Germinal center (tissue), 1 donor: ENCODE data around the gene PTPRJ.
A peak's percentile ranks its signal among the peaks of the same experiment; 100 is the strongest.

Experiments
- DNase-seq: peaks from one replicate; pipeline ENCODE4 v3.0.0; 2012; ENCODE audit warnings: mixed read lengths, low spot score

The PTPRJ gene

DNA sequence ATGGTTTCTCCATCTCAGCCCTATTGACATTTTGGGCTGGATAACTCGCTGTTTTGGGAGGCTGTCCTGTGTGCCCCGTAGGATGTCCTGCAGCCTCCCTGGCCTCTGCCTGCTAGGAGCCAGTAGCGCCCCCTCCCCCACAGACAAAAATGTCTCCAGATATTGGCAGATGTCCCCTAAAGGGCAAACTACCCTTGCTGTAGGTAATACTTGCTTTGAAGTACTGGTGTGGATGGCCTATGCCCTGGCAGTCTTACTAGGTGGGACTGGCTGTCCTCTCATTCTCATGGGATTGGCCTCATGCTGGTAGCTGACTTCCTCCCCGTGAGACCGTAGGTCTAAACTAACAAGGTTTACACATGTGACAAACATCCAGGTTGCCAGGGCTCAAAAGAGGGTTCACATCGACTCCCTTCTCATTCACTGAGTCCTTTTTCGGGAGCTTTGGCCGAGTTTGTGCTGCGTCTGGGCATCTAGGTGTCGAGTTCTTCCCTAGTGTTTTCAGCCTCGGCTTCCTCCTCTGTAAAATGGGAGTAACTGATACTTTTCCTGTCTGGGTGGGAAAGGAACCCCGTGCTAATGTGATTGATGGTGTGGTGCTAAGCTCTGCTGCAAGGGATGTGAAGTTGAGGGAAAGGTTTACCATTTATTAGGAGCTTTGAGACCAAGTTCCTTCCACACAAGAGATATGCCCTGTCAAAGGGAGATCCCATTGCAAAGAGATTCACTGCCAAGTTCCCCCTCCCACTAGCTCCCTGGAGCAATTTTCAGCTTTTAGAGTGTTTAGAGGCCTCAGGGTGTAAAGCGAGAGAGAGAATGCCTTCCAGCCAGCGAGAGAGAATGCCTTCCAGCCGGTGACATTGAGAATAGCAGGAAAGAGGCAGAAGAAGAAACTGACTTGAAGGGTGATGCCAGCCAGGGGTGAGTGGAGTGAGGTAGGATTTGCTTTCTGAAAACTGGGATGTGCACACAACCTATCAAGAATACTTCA is 17.0 kb downstream of the PTPRJ start:
- no peak for DNase-seq

DNA sequence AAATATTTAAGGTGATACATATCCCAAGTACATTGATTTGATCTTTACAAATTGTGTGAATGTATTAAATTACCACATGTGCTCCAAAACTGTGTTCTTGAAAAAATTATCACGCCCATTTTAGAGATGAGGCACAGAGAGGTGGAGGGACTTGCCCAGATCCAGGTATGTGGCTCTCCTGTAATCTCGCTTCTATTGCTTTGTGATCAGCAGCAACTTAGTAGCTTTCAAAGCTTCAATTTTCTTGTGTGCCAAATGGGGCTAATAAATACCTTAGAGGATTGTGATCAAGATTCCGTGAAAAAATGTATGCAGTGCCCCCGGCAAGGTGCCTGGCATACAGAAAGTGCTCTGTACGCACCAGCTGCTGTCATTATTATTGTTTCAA is 18.0 kb downstream of the PTPRJ start:
- no peak for DNase-seq

DNA sequence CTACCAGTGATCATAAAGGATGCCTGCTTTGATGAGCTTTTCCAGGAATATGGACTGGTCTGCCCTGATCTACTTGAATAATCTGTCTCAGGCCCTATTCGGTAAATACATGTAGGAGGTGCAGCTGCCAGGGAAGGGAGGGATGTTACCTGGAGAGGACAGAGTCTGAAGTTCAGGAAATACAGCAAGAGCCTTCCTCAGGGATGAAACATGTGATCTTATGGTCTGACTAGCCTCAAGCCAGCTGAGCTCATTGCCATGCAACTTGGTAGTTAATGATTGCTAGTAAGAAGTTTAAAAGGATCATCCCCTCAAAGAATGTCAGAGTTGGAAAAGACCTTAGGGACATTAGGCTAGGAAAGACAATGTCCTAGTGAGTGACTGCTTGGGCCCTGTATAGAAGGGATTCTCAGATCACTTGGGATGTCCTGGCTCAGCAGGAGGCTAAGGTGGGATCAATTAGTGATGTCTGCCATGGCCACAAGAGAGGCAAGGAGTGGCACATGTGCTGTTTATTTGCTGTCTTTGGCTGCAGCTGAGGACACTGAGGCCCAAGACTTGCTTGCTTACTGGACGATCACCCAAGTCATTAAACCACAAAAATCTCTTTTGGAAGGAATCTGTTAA is 18.5 kb downstream of the PTPRJ start:
- DNase-seq = no peak

DNA sequence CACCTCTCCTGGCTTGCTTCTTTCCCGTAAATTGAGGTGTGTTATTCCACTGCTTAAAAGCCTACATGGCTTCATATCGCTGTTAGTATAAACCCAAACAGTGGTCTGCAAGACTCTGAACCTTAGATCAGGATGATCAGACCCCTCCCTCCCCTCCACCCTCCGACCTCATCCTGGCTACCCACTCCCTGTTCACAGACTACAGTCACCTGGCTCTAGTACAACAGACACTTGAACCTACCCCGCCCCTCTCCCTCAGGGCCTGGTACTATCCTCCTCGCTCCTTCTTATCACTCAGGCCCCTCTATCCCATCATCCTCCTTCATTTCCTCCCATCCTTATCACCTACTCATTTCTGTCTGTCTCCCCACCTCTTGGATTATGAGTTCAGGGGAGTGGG is 20.1 kb downstream of the PTPRJ start:
- no peak for DNase-seq

DNA sequence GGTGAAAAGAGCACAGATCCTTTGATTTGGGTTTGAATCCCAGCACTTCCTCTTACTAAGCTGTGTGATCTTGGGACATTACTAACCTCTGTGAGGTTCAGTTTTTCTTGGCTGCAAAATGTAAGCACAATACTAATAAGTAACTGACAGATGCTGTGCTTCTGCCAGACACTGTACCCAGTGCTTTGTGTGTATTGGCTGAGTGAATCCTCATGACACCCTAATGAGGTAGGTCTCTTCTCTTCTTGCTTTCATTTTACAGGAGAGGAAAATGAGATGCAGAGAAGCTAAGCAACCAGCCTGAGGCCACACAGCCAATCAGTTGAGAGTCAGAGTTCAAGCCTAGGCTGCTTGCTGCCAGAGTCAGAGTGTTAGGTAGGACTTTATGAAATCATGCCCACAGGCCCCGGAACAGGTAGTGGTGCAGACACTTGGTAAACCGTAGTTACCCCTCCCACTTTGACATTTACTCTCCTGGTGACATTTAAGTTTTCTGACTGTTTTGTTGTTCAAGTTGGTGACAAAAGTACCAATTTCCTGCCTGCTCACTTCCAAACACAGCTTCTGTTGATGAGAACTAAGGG is 21.2 kb downstream of the PTPRJ start:
- peak; percentile 59 for DNase-seq

DNA sequence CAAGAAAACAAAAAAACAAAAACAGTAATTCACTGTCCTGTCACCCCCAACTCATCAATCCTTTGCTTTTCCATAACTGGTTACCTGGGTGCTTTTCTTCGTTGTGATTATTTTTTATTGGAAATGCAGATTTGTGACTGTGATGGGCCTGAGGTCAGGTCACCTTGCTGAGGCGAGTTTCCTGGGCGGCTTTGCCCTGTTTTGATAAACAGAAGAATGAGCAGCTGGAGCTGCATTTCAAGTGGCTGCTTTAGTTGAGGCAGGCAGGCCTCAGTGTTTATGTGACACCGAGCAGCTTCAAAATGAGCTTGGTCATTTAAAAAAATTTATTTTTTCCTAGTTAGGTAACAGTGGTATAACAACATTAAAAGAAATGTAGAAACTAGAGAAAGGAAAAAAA is 22.2 kb downstream of the PTPRJ start:
- no peak for DNase-seq

DNA sequence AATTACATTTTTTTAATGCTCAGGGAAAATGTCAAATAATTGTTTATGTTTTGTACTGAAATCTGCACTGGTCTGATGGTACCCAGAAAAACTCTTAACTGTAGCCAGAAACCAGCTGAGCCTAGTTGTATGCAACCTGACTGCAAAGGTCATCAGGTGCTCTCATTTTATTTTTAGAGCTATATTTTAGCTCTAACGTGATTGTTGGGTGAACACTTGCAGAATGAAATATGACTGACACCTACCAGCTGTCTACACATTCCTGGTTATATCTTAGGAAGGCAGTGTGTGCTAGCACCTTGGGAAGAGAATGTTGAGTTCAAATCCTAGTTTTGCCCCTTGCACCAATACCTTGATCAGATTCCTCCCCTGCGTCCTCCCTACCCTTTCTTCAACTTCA is 23.6 kb downstream of the PTPRJ start:
- no peak for DNase-seq

DNA sequence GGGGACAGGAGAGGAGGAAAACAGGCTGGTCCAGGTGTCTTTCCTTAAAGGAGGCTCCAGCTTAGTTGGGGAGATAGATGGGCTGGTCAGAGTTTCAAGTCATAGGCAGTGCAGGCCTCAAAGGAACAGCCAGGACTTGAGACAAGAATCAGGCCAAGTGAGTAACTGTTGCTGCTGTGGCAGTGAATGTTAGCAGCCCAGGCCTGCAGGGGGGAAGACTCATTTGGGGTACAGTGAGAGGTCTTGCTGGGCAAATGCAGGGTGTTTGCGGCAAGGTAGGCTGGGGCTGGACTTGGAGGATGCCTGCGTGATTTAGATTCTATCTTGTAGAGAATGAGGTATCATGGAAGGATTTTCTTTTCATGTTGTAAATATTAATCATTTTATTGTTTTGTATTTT is 24.1 kb downstream of the PTPRJ start:
- DNase-seq = no peak

DNA sequence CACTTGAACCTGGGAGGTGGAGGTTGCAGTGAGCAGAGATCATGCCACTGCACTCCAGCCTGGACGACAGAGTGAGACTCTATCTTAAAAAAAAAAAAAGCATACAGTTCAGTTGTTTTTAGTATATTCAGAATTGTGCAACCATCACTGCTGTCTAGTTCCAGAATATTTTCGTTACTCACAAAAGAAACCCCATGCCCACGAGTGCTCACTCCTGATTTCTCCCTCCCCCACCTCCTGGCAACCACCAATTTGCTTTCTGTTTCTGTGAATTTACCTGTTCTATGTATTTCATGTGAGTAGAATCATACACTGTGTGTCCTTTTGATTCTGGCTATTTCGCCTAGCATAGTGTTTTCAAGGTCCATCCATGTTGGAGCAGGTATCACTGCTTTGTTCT is 24.8 kb downstream of the PTPRJ start:
- DNase-seq = no peak

DNA sequence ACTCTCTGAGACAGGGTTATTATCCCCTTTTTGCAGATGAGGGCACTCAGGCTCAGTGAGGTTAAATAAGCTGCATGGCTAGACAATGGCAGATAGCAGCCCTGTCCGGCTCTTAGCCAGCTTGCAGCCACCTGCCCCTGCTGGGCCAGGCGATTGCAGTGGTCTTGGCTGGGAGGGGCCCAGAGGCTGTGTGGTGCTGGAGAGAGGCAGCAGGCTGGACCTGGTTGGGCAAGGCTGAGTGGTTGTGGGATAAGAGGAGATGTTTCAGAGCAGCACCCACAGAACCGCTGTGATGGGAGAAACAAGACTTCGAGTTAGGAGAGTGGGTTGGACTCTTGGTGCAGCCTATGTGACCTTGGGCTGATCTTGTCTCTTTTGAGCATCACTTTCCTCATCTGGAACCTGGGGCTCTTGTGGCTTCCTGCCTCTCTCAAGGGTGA is 25.5 kb downstream of the PTPRJ start:
- DNase-seq = no peak

DNA sequence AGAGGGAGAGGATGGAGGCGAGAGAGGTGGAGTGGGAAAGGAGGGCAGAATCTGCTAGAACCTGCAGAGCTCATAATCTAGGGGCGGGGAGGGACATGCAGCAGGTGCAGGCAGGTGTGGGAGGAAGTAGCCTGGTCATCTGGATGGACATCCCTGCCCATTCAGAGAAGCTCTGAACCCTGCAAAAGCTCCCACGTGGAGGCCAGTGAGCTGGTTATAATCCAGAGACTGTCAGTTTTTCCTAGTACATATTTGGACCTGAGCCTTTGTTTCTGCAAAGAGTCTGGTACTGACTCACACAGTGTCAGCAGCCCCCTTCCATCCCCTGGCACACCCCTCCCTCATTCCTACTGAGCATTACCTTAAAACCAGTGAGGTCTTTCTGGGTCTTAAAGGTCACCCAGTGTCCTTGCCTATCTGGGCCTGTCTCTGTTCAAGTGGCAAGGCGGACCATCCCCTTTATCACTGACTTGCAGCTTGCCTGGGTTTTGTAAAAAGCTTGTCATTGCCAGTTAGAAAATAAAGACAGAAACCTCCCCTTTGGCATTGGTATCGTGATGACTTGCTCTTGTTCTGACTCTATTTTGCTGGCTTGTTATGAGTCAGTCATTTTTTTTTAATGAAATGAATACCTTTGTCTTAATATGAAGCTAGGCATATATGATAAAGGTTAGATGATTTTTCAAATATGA is 26.1 kb downstream of the PTPRJ start:
- no peak for DNase-seq

DNA sequence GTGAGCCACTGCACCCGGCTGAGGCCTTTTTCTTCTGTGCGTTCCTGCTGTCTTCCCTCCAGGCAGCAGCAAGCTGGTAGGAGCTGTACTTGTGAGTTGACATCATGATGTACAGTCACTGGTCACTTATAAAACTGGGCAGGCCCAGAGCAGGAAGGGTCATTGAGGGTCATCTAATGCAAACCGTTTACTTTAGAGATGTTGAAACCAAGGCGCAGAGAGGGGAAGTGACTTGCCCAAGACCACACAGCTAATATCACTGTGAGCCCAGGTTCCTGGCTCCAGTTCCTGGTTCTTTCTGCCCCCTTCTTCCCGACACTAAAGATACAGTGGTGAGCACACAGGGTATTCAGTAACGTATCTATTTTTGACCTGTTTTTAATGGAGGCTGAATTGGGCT is 27.3 kb downstream of the PTPRJ start:
- no peak for DNase-seq

DNA sequence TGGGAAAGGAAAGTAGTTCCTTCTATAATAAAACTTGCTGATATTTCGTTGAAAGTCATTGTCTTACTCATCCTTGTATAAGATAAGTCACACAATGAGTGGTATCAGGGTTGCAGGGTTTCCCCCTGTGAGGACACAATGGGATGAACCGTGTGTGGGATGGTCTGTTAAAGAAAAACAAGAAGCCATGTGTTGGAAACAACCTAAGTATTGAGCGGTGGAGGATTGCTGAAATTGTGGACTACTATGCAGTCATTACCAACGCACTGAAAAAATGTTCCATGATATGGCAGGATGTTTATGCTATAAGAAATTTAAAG is 28.6 kb downstream of the PTPRJ start:
- DNase-seq = no peak

DNA sequence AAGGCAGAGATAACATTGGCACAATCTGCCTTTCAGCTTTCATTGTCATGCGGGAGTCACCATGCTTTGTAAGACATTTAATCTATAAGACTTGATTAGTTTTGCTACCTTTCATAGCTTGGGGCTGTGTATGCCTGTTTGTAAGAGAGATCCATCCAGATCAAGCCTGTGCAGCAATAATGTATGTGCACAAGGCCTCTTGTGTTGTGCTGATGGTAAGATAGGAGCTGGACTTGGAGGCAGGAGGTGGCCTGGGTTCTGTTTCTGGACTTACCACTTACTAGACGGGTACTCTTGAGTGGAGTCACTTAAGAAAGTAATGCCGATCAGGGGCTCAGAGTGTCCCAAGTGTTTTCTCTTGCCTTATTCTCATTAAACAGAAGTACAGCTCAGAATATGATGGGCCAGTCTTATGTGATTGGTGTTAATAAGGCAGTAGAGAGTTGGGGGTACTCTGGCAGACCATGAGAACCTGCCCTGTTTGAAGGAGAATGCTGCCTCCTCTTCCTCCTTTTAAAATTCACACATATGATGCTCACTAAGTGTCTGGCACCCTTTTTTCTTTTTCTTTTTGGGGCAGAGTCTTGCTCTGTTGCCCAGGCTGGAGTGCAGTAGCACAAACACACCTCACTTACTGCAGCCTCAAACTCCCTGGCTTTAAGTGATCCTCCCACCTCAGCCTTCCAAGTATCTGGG is 30.9 kb downstream of the PTPRJ start:
- no peak for DNase-seq

DNA sequence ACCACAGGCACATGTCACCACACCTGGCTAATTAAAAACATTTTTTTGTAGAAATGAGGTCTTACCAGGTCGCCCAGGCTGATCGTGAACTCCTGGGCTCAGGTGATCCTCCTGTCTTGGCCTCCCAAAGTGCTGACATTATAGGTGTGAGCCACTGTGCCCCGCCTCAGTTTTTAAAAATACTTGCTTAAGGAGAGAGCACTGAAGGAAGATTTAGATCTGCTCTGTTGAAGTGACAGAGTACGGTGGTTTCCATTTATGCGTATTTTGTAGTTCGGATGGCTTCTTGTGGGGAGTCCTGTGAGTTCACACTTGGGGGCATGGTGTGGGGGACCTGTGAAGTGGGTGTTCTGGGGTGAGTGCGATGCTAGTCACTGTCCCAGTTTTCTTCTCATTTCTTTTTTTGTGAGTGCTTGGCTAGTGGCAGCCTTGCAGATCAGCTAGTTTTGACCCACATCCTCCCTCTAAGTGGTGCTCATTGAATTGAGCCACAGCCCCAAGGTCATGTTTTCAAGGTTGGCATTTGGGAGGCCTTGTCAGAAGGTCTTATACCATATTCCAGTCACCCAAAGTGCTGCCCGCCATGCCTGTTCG is 31.5 kb downstream of the PTPRJ start:
- DNase-seq = no peak

DNA sequence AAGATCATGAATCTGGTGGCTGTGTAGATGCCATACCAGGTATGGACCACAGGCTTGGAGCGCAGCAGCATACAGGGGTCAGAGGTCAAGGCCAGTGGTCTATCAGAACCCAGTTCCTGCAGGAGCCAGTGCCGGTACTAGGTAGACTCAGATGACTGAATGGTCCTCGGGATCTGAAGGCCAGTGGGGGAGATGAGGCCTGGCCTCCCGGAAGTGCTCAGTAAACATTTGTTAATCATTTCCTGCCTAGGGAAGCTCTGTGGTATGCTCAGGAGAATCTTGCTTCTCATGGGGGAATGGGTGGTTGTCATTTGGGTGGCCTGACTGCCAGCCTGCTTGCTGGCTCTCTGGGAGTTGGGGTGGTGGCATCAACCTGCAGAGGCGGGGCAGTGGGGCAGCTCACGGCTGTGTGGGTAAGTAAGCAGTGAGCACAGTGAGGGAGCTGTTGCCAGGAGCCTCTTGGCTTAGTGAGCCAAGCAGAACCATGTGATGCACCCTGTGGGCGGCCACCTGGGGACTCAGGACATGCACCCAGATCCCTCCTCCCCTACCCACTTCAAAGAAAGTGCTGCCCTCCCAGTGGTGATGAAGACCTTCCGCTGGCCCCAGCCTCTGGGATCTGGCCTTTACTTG is 33.0 kb downstream of the PTPRJ start:
- DNase-seq = peak; percentile 71

DNA sequence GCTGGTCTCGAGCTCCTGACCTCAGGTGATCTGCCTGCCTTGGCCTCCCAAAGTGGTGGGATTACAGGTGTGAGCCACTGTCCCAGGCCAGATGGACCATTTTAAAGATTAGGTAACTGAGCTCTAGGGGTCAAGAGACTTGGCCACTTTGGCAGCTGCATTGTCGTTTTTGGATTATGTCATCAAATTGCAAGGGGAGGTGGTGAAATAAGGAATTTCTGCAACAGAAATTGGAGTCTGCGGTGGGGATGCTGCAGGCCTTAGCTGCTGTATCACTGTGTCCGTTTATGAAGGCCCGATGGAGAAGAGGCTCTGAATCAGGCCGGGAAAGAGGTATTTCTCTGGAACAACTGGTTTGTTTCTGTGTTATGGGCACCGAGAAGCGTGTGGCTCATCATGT is 34.6 kb downstream of the PTPRJ start:
- no peak for DNase-seq

DNA sequence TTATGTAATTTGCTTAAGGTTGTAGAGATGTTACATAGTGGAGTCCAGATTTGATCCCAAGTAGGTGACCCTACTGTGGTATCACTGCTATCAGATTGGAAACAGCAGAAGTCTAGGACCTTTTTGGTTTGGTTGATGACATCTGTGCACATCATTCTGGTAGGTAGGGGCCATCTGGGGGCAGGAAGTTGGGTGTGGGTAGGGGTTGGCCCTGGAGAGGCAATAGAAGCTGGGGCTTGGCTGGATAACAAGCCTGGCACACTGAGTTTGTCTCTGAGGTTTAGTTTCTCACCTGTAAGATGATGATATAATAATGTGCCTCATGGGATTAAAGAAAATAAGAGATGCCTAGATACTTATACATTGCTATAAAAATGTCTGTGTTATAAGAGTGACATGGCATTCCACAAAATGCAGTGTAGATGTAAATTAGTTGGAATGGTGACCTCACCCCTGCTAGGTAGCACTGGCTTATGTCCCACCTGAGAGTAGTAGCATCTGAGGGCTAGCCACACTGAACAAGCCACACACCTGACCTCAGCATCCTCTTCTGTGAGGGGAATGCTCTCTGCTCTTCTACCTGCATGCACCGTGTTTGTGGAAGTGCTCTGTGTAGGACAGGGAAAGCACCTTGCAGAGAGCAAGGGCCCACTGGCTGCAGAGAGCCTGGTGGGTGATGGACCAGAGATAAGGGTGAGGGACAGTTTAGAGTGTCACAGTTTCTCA is 36.9 kb downstream of the PTPRJ start:
- DNase-seq = no peak

DNA sequence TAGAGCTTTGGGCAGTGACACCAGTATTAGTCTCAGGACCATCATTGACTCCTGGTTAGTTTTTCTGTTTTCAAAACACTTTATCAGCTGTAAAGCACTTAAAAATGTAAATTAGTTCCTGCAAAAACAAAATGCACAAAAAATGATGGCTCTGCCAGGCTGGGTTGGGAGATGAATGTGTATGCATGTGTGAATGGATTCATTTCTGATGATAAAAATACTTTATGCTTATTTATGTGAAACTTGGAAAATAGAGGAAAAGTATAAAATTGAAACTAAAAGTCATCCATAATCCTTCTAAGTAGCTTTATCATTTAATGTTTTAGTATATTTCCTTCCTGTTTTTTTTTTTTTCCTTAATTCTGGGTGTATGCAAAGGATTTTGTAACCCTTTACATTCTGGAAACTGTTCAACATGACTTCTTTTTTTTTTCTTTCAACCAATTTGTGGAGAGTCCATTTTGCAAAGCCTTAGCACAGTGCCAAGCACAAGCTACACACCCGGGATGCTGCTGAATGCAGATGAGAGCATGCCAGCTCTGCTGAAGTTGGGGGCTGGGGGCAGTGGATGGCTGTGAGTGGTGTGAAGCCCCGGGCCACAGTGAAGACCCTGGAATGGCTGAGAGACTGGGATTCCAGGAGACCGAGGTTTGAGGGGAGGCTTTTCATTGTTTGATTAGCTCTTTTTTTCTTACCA is 37.6 kb downstream of the PTPRJ start:
- no peak for DNase-seq
